SK-N-SH (cell line): ENCODE results near the gene SGO2.

Experiments
- CTCF ChIP-seq: fragments of 200-600 bp; sonication (generic); IDR thresholded peaks from 2 replicates; pipeline ENCODE4 v1.6.1; 2017; ENCODE audit warnings: antibody characterized with exemption, mild to moderate bottlenecking, moderate library complexity
- EZH2phosphoT487 ChIP-seq: fragments of 200-600 bp; sonication (generic); IDR thresholded peaks from 2 replicates; pipeline ENCODE4 v1.6.1; 2017; ENCODE audit warnings: low read depth, mixed run types, mild to moderate bottlenecking, antibody characterized with exemption, moderate library complexity, borderline replicate concordance
- MAX ChIP-seq: IDR thresholded peaks from 2 replicates; pipeline ENCODE4 v1.4.0; 2012; ENCODE audit warnings: low read depth
- MXI1 ChIP-seq: IDR thresholded peaks from 2 replicates; pipeline ENCODE4 v1.6.1; 2012; ENCODE audit warnings: mild to moderate bottlenecking, low read depth, low read length, improper control_type of control experiment
- NRF1 ChIP-seq: IDR thresholded peaks from 2 replicates; pipeline ENCODE4 v1.6.1; 2012; ENCODE audit warnings: low read depth, mild to moderate bottlenecking, low read length
- RCOR1 ChIP-seq: fragments of 150-350 bp; IDR thresholded peaks from 2 replicates; pipeline ENCODE4 v1.6.1; 2017; ENCODE audit warnings: antibody characterized with exemption, low read length
- YY1 ChIP-seq: IDR thresholded peaks from 2 replicates; pipeline ENCODE4 v1.4.0; 2012; ENCODE audit warnings: low read depth, mild to moderate bottlenecking

- TF ChIP-seq CTCF: no peak
- TF ChIP-seq EZH2phosphoT487: no peak
- no peak for TF ChIP-seq YY1
- no peak for TF ChIP-seq MAX
- TF ChIP-seq NRF1: no peak
- TF ChIP-seq RCOR1: no peak
- TF ChIP-seq MXI1: no peak
Observed at GRCh38 chr2:200492656-200493055, 33.4 kb upstream of the SGO2 start.
